ENCODE results near the gene VDR.

The VDR gene

DNA sequence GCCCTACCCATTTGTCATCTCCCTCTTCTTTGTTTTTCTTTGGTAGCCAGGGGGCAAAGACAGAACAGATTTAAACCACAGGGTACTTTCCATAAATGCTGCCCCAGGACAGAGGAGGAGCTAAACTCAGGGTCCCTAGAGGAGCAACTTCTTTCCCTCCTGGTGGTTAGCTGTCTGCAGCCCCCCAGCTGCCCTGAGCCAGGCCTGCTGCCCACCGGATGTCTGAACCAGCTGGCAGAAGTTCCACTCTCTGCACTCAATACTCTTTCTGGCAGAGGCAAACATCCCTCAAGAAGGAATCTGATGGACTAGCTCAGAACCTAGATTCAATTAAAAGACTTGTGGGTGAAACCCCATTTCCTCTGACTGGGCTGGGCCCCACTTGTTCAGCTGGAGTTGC lies 10.7 kb downstream of the VDR start:
- no peak for DNase-seq (ENCODE audit: low read depth in 2 of 2)

- no peak for DNase-seq (ENCODE audit: low read depth in 2 of 2)
Observed at GRCh38 chr12:47892819-47893218, 12.0 kb downstream of the VDR start.

- DNase-seq (ENCODE audit: low read depth in 2 of 2) = no peak
Observed at GRCh38 chr12:47891356-47891755, 13.4 kb downstream of the VDR start.

DNA sequence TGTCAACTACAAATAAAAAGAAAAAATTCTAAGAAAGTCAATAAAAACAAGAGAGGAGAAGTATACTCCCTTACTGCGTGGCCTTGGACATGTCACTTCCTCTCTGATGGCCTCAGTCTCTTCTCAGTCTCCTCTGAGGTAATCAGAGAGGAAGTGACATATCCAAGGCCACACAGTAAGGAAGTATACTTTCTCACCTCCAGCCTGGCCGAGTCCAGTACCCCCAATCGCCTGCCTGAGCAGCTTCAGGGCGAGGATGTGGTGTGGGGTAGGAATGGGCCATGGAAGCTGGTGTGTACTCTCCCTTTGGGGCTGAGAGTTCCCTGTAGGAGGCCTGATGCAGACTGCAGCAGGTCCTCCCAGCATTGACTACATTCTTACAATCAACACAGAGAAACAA lies 15.8 kb downstream of the VDR start:
- no peak for DNase-seq (ENCODE audit: low read depth in 2 of 2)

DNA sequence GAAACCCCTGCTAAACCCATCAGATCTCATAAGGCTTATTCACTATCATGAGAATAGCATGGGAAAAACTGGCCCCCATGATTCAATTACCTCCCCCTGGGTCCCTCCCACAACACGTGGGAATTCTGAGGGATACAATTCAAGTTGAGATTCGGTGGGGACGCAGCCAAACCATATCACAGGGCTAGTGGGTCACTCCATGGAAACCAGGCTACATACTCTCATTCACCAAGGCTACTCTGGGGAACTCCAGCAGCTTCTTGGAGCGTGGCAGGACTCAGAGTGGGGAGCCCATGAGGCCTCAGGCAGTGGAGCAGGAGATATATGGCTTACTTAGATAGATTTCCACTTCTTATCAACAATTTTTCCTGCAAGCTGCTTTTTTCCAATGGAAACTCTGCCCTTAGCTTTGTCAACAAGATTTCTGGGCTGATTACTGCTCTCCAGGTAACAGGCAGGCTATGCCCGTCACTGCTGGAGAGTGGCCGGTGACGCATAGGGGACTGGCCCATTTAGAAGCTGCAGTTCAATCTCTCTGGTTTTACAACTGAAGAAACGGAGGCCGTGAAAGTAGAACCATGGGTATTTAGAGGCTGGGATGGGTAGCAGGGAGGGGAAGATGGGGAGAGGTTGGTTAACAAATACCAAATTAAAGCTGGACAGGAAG lies 16.5 kb downstream of the VDR start:
- DNase-seq (ENCODE audit: low read depth in 2 of 2) = no peak

DNA sequence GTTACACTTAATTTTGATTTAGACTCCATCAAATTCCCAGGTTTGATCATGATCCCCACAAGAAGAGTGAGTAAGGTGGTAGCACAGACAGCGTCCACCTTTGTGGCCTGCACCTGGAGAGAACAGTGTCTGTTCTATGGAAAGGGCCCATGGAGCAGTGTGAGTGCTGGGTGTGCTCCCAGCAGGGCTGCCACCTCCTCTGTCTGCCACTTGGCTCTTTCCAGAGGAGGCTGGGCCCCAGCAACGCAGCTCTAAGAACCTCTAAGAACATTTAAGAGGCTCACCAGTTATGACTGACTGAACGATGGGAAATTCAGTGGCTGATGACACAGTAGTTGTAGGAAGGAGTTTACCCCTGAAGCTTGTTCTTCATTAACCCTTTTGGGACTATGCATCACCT lies 17.3 kb downstream of the VDR start:
- DNase-seq (ENCODE audit: low read depth in 2 of 2) = no peak

DNA sequence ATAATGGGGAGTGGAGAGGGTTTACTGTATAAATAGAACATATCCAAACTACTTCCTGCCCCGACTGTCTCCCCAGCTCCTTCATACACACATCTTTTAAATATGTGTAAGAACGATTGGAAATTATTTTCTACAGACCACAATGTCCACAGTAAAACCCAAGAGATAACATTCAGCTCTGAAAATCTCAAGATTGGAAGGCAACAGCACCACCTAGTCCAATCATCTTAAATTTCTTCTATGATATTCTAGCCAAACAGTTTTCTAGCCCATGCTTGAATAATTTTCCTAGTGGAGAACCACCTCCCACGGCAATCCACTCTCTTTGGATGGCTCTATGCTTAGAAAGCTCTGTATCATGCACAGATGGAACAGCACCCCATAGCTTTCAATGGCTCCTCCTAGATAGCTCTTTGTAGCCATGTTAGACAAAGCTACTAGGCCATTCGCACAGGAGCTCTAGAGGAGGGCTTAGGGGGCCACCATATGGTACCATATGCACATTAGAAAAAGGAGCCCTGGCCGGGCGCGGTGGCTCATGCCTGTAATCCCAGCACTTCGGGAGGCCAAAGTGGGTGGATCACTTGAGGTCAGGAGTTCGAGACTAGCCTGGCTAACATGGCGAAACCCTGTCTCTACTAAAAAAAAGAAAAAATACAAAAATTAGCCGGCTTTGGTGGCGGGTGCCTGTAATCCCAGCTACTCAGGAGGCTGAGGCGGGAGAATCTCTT lies 18.1 kb downstream of the VDR start:
- no peak for DNase-seq (ENCODE audit: low read depth in 2 of 2)

- DNase-seq (ENCODE audit: low read depth in 2 of 2) = no peak
Observed at GRCh38 chr12:47885566-47885965, 19.2 kb downstream of the VDR start.

GRCh38 chr12:47885012-47885501 lies 19.7 kb downstream of the VDR start:
- DNase-seq (ENCODE audit: low read depth in 2 of 2) = peak; percentile 84 to 88

GRCh38 chr12:47884501-47884900 lies 20.3 kb downstream of the VDR start:
- no peak for DNase-seq (ENCODE audit: low read depth in 2 of 2)

DNA sequence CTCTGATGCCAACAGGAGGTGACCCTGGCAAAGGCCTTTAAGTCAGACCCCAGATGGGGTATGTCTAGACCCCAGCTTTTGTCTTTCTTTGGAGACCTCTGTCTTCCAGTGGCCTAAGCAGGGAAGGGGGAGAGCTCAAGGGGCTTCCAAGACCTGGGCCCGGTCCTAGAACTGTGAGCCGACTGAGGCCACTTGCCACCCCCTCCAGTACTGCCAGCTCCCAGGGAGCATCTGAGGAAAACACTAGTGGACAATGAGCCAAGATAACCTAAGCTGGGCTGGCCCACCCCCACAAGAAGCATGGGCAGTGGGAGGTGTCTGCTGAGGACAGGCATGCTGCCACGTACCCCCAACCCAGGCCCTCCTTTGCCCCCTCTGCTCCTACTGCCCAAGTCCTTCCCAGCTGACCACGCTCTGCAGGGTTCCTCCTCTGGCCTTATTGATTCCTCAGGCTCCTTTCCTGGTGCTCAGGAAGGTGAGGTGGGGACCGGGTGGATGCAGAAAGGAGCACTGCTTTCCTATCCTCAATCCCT lies 21.1 kb downstream of the VDR start:
- no peak for DNase-seq (ENCODE audit: low read depth in 2 of 2)

GRCh38 chr12:47882781-47883546 lies 21.8 kb downstream of the VDR start:
- no peak for DNase-seq (ENCODE audit: low read depth in 2 of 2)

DNA sequence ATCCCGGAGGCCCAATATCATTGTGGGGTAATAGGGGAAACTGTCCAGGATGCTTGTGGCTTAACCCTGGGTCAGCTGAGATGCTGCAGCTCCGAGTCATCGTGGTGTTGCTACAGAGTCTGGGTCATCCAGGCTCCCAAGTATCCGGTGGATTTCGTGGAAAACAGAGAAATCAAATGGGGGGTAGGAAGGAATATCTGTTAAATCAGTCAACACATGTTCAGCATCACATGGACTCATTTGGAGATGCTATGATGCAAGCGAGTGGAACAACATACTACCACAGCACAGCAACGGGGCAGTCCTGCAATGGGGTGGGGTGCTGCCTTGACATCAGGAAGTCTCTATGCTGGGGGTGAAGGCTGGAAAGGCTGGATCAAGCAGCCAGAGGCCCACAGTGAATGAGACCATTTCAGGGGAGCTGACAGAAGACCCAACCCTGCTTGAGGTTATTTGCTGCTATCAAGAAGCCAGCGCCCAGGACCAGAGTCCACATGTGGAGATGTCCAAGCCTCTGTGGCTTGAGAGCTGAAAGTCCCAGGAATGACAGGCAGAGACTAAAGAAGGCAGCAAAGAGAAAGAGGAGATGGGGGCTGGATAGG lies 22.9 kb downstream of the VDR start:
- DNase-seq (ENCODE audit: low read depth in 2 of 2) = no peak

DNA sequence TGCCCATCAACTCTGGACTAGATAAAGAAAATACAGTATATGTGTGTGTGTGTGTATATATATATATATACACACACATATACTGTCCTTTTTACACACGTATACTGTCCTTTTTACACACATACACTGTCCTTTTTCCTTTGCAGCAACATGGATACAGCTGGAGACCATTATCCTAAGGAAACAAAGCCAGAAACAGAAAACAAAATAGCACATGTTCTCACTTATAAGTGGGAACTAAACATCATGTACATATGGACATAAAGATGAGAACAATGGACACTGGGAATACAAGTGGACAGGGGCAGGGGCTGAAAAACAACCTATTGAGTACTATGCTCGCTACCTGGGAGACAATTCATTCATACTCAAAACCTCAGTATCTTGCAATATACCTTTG lies 23.7 kb downstream of the VDR start:
- no peak for DNase-seq (ENCODE audit: low read depth in 2 of 2)

DNA sequence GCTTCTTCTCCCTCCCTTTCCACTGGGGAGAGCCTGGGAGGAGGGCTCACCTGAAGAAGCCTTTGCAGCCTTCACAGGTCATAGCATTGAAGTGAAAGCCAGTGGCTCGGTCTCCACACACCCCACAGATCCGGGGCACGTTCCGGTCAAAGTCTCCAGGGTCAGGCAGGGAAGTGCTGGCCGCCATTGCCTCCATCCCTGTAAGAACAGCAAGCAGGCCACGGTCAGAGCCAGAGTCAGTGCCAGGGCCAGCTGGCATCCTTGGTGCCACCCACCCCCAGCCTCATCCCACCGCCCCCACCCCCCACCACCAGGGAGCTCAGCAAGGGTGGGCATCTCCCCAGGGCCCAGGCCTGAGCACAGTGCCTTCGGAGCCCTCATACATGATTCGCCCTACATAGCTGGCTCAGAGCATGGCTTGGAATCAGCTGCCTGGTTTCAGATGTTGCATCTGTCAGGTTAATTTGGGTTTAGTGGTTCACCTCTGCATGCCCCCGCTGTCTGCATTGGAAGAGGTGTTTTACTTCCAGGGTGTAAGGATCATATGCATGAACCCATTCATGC lies 25.8 kb downstream of the VDR start:
- DNase-seq (ENCODE audit: low read depth in 2 of 2) = no peak

DNA sequence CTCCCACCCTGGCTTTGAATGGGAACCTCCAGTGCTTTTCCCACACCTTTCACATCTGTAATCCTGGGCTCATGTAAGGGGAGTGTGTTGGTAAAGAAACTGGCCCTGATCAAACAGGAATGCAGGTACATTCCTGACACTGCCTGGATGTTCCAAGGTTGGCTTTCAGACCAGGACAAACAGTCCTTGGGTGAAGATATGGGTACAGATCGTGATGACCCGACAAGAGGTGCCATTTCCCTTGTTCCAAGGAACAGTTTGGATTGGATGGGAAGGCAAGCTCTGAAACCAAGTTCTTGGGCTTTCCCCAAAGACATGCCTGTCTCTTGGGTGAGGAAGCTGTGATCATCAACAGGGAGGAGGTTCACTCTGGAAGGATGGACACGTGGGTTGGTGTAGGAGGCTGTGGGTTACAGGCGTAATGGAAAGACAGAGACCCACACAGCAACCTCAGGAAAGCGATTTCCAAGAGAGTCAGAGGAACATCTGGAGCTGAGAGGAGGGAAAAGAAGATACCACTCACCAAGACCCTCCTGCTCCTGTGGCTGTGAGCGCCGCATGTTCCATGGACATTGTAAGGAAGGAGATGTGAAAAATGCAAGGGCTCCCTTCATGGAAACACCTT lies 26.4 kb downstream of the VDR start:
- DNase-seq (ENCODE audit: low read depth in 2 of 2) = no peak

DNA sequence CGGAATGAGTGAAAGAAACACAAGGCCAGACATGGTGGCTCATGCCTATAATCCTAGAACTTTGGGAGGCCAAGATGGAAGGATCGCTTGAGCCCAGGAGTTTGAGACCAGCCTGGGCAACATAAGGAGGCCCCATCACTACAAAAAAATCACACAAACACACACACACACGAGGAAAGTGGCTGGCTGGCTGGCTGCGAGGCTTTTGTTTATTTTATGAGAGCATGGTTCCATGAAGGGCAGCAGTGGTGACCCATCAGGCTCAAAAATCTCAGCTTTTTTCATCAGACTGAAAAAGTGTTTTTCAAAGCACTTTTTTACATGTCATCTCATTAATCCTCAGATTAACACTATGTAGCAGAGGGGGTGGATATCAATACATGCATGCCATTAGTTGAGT lies 27.7 kb downstream of the VDR start:
- no peak for DNase-seq (ENCODE audit: low read depth in 2 of 2)

DNA sequence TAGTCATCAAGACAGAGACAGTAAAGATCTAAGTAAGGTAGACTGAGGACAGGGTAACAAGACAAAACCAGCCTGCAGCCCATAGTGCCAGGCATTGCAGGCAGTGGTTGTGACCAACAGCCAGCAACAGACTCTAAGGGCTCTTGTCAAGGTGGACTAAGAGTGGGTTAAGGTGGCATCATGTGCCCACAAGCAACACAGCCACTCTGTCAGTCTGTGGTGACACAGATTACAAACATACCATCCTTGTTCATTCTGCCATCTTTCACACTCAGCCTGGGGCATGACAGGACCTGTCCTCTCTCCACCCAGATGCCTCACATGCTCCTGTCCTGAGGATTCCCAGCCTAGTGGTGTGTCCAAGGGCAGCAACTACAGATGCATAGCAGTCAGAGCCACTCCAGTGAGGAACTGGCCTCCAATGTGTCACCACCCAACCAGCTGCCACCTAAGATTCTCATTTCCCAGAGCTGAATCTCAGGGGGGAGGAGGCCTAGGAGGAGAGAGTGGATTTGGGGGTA lies 28.3 kb downstream of the VDR start:
- DNase-seq (ENCODE audit: low read depth in 2 of 2) = no peak

GRCh38 chr12:47875746-47876439 lies 28.9 kb downstream of the VDR start:
- no peak for DNase-seq (ENCODE audit: low read depth in 2 of 2)

- DNase-seq (ENCODE audit: low read depth in 2 of 2) = no peak
Observed at GRCh38 chr12:47874316-47874715, 30.5 kb downstream of the VDR start.
